GM12878 (cell line): ENCODE data around the gene STOML2. TPM values are rescaled to one million over a fixed set of nuclear protein-coding genes. Genes with fewer than 3 reads are reported as not detected.

Experiments
- BACH1 ChIP-seq: fragments of 450-650 bp; IDR thresholded peaks from 2 replicates; pipeline ENCODE4 v1.6.1; 2017; ENCODE audit warnings: mild to moderate bottlenecking, borderline replicate concordance
- BCL11A ChIP-seq: IDR thresholded peaks from 2 replicates; pipeline ENCODE4 v1.6.1; 2011; ENCODE audit warnings: low read depth, low read length
- BRCA1 ChIP-seq: IDR thresholded peaks from 2 replicates; pipeline ENCODE4 v1.6.1; 2011; ENCODE audit warnings: low read depth, low read length, improper control_type of control experiment
- EGR1 ChIP-seq, 2 experiments: IDR thresholded peaks; 1 replicate in 1 of 2; 2 replicates in 1 of 2; pipeline ENCODE4 v1.6.1; 2011 to 2012; ENCODE audit warnings: low read depth in 2 of 2, low read length in 2 of 2, borderline replicate concordance in 1 of 2, mild to moderate bottlenecking in 1 of 2, moderate library complexity in 1 of 2
- ETV6 ChIP-seq, 2 experiments: fragments of 450-650 bp in 1 of 2; IDR thresholded peaks in 1 of 2; conservative IDR thresholded peaks in 1 of 2; 2 replicates each; pipeline ENCODE4 v1.6.1; 2014; ENCODE audit warnings: antibody characterized with exemption in 1 of 2, borderline replicate concordance in 1 of 2, low read depth in 1 of 2, mild to moderate bottlenecking in 1 of 2, moderate library complexity in 1 of 2
- FOS ChIP-seq: IDR thresholded peaks from 3 replicates; pipeline ENCODE4 v1.6.1; 2011; ENCODE audit warnings: borderline replicate concordance; ENCODE audit not compliant: insufficient read length; ENCODE audit errors: extremely low read depth
- IRF4 ChIP-seq: IDR thresholded peaks from 2 replicates; pipeline ENCODE4 v1.6.1; 2011; ENCODE audit warnings: low read depth, low read length
- MXI1 ChIP-seq: fragments of 150-350 bp; IDR thresholded peaks from 2 replicates; pipeline ENCODE4 v1.6.1; 2011; ENCODE audit warnings: low read depth, mild to moderate bottlenecking, inconsistent platforms, low read length, improper control_type of control experiment
- NFIC ChIP-seq: IDR thresholded peaks from 2 replicates; pipeline ENCODE4 v1.6.1; 2012; ENCODE audit warnings: low read depth, mild to moderate bottlenecking, inconsistent platforms, low read length, moderate library complexity
- RAD21 ChIP-seq: IDR thresholded peaks from 2 replicates; pipeline ENCODE4 v1.6.1; 2011; ENCODE audit warnings: mild to moderate bottlenecking, low read depth, low read length, moderate library complexity; ENCODE audit not compliant: insufficient read depth
- RB1 ChIP-seq: fragments of 450-650 bp; formaldehyde crosslinking; IDR thresholded peaks from 2 replicates; pipeline ENCODE4 v1.6.1; 2017; ENCODE audit warnings: mild to moderate bottlenecking, borderline replicate concordance
- SMAD5 ChIP-seq: IDR thresholded peaks from 2 replicates; pipeline ENCODE4 v1.6.1; 2016; ENCODE audit warnings: antibody characterized with exemption, low read depth
- TAF1 ChIP-seq: IDR thresholded peaks from 2 replicates; pipeline ENCODE4 v1.6.1; 2011; ENCODE audit warnings: mild to moderate bottlenecking, low read depth, low read length, borderline replicate concordance
- ZBED1 ChIP-seq: IDR thresholded peaks from 2 replicates; pipeline ENCODE4 v1.6.1; 2016; ENCODE audit warnings: borderline replicate concordance
- polyA plus RNA-seq, 11 experiments: library from polyadenylated mRNA; depleted of rRNA in 4 of 11; unstranded in 6 of 11; stranded (reverse) in 5 of 11; fragments of >200 nt; fragmentation: Nextera tagmentation in 4 of 11; fragmentation: Illumina TruSeq in 1 of 11; extraction: Ambion mirVana in 4 of 11; extraction: Trizol in 1 of 11; gene quantifications; 1 replicate in 1 of 11; 2 replicates in 10 of 11; pipeline versions ENCODE4 v1.2.1 to v1.2.3, GENCODE V29; 2011 to 2016; ENCODE audit warnings: inconsistent platforms in 2 of 11, missing spikeins in 2 of 11, low read depth in 1 of 11
- total RNA-seq, 4 experiments: library from RNA; depleted of rRNA in 3 of 4; stranded (reverse); fragments of >200 nt in 3 of 4; fragmentation: Illumina TruSeq in 1 of 4; extraction: Trizol in 1 of 4; gene quantifications; 2 replicates each; pipeline versions ENCODE4 v1.2.1 to v1.2.3, GENCODE V29; 2013 to 2021
- TF ChIP-seq, protein P1 (sequence below): fragments of 450-650 bp; conservative IDR thresholded peaks from 2 replicates; pipeline ENCODE4 v1.6.1; 2017; ENCODE audit warnings: mild to moderate bottlenecking, moderate library complexity
- TF ChIP-seq, protein P2 (sequence below): IDR thresholded peaks from 2 replicates; pipeline ENCODE4 v1.6.1; 2012; ENCODE audit warnings: low read depth, low read length, improper control_type of control experiment
- TF ChIP-seq, protein P3 (sequence below): fragments of 450-650 bp; IDR thresholded peaks from 2 replicates; pipeline ENCODE4 v1.6.1; 2016; ENCODE audit warnings: mild to moderate bottlenecking, moderate library complexity, borderline replicate concordance
- TF ChIP-seq, protein P4 (sequence below): fragments of 450-650 bp; IDR thresholded peaks from 2 replicates; pipeline ENCODE4 v1.6.1; 2017; ENCODE audit warnings: mild to moderate bottlenecking, low read depth, inconsistent platforms; ENCODE audit not compliant: poor library complexity, severe bottlenecking

The STOML2 gene
- total and polyA plus RNA-seq, 10 of the 15 experiments (the other 5 are each of a cell fraction or from before 2014, with no cell fraction given) = 112 to 284 (median 207) TPM

DNA sequence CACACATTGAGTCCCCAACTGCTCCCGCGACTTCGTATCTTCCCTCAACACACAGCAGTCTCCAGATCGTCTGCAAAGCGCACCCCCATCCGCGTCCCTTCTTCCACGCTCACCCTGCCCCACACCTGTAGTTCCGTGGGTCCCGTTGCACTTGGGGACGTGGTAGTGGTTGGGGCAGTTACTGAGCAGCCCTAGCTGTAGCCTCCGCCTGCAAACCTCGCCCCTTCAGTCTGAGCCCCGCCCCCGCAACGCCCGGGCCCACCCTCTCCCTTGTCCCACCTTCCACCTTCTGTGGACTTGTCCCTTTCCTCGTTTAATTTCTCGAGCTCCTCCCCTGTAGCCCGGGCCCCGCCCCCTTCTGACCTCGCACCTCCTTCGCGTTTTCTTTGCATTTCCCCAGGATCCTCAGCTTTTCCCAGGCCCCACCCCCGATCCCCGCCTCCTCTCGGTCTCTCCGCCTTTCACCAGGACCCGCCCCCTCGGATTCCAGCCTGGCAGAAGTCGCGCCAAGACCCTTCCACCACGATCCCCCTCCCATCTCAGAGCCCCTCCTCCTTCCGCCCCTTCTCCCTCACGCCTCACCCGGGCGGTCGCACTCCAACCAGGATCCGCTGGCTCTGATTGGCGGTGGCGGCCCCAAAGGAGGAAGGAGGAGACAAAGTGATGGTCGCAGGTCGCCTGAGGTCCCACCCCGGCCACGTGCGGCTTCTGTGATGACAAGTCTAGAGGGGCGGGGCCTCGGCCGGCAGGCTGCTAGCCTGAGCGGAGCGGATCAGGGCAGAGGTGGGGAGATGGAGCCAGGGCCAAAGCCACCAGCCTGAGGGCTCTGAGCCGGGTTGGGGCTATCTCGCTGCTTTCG, 13.0 kb upstream of the STOML2 start, which contains the start of gene ATOSB (continued):
- TF ChIP-seq BCL11A = no peak
- TF ChIP-seq, protein P1, sequence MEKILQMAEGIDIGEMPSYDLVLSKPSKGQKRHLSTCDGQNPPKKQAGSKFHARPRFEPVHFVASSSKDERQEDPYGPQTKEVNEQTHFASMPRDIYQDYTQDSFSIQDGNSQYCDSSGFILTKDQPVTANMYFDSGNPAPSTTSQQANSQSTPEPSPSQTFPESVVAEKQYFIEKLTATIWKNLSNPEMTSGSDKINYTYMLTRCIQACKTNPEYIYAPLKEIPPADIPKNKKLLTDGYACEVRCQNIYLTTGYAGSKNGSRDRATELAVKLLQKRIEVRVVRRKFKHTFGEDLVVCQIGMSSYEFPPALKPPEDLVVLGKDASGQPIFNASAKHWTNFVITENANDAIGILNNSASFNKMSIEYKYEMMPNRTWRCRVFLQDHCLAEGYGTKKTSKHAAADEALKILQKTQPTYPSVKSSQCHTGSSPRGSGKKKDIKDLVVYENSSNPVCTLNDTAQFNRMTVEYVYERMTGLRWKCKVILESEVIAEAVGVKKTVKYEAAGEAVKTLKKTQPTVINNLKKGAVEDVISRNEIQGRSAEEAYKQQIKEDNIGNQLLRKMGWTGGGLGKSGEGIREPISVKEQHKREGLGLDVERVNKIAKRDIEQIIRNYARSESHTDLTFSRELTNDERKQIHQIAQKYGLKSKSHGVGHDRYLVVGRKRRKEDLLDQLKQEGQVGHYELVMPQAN = no peak; the same call in 1 of the 2 replicates
- no peak for TF ChIP-seq TAF1
- no peak for TF ChIP-seq RB1
- TF ChIP-seq, protein P2, sequence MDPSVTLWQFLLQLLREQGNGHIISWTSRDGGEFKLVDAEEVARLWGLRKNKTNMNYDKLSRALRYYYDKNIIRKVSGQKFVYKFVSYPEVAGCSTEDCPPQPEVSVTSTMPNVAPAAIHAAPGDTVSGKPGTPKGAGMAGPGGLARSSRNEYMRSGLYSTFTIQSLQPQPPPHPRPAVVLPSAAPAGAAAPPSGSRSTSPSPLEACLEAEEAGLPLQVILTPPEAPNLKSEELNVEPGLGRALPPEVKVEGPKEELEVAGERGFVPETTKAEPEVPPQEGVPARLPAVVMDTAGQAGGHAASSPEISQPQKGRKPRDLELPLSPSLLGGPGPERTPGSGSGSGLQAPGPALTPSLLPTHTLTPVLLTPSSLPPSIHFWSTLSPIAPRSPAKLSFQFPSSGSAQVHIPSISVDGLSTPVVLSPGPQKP = no peak
- peak; percentile 89 for TF ChIP-seq MXI1
- no peak for TF ChIP-seq BACH1
- TF ChIP-seq, protein P3, sequence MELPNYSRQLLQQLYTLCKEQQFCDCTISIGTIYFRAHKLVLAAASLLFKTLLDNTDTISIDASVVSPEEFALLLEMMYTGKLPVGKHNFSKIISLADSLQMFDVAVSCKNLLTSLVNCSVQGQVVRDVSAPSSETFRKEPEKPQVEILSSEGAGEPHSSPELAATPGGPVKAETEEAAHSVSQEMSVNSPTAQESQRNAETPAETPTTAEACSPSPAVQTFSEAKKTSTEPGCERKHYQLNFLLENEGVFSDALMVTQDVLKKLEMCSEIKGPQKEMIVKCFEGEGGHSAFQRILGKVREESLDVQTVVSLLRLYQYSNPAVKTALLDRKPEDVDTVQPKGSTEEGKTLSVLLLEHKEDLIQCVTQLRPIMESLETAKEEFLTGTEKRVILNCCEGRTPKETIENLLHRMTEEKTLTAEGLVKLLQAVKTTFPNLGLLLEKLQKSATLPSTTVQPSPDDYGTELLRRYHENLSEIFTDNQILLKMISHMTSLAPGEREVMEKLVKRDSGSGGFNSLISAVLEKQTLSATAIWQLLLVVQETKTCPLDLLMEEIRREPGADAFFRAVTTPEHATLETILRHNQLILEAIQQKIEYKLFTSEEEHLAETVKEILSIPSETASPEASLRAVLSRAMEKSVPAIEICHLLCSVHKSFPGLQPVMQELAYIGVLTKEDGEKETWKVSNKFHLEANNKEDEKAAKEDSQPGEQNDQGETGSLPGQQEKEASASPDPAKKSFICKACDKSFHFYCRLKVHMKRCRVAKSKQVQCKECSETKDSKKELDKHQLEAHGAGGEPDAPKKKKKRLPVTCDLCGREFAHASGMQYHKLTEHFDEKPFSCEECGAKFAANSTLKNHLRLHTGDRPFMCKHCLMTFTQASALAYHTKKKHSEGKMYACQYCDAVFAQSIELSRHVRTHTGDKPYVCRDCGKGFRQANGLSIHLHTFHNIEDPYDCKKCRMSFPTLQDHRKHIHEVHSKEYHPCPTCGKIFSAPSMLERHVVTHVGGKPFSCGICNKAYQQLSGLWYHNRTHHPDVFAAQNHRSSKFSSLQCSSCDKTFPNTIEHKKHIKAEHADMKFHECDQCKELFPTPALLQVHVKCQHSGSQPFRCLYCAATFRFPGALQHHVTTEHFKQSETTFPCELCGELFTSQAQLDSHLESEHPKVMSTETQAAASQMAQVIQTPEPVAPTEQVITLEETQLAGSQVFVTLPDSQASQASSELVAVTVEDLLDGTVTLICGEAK = no peak
- TF ChIP-seq, protein P4, sequence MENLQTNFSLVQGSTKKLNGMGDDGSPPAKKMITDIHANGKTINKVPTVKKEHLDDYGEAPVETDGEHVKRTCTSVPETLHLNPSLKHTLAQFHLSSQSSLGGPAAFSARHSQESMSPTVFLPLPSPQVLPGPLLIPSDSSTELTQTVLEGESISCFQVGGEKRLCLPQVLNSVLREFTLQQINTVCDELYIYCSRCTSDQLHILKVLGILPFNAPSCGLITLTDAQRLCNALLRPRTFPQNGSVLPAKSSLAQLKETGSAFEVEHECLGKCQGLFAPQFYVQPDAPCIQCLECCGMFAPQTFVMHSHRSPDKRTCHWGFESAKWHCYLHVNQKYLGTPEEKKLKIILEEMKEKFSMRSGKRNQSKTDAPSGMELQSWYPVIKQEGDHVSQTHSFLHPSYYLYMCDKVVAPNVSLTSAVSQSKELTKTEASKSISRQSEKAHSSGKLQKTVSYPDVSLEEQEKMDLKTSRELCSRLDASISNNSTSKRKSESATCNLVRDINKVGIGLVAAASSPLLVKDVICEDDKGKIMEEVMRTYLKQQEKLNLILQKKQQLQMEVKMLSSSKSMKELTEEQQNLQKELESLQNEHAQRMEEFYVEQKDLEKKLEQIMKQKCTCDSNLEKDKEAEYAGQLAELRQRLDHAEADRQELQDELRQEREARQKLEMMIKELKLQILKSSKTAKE = no peak
- TF ChIP-seq IRF4 = no peak
- no peak for TF ChIP-seq NFIC
- TF ChIP-seq SMAD5 = no peak
- no peak for TF ChIP-seq BRCA1
- TF ChIP-seq EGR1 (IDR thresholded peaks at IDR 0.05; ENCODE audit: borderline replicate concordance in 1 of 2, low read depth in 2 of 2, low read length in 2 of 2) = peak in 1 of 2 experiments; percentile 78; a peak in 1 of 3 replicates
- no peak for TF ChIP-seq RAD21
- TF ChIP-seq FOS = no peak
- TF ChIP-seq ETV6 (conservative IDR thresholded peaks at IDR 0.05 in 1 of 2, IDR thresholded peaks at IDR 0.05 in 1 of 2; ENCODE audit: borderline replicate concordance in 1 of 2, low read depth in 1 of 2) = no peak
- no peak for TF ChIP-seq ZBED1
